ENCODE measurements around the gene MXI1.

DNA sequence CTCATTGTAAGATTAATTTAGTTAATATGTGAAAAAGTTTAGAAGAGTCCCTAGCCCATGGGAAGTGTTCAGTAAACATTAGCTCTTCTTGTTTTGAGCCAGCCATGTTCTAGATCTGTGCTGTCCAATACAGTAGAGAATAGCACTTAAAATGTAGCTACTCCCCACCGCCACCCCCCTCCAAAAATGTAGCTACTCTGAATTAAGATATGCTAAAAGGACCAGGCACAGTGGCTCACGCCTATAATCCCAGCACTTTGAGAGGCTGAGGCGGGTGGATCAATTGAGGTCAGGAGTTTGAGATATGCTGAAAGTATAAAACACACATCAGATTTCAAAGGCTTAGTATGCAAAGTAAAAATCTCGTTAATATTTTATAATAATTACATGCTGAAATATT is 47.3 kb upstream of the MXI1 start:
- TF ChIP-seq, protein P1, sequence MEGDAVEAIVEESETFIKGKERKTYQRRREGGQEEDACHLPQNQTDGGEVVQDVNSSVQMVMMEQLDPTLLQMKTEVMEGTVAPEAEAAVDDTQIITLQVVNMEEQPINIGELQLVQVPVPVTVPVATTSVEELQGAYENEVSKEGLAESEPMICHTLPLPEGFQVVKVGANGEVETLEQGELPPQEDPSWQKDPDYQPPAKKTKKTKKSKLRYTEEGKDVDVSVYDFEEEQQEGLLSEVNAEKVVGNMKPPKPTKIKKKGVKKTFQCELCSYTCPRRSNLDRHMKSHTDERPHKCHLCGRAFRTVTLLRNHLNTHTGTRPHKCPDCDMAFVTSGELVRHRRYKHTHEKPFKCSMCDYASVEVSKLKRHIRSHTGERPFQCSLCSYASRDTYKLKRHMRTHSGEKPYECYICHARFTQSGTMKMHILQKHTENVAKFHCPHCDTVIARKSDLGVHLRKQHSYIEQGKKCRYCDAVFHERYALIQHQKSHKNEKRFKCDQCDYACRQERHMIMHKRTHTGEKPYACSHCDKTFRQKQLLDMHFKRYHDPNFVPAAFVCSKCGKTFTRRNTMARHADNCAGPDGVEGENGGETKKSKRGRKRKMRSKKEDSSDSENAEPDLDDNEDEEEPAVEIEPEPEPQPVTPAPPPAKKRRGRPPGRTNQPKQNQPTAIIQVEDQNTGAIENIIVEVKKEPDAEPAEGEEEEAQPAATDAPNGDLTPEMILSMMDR (conservative IDR thresholded peaks at IDR 0.05), result no peak
- no peak for TF ChIP-seq ZFX (IDR thresholded peaks at IDR 0.05)
